Dendritic cell treated with granulocyte-macrophage colony-stimulating factor and Interleukin-4, amounts not matched to agents 40 ng/mL and 50 ng/mL, for 4 days (primary cell): ENCODE measurements around the gene CPNE7.

Experiments used
- H3K27ac Mint-ChIP-seq: one replicate; pipeline ENCODE4 v1.8.0; 2022; ENCODE audit warnings: mild to moderate bottlenecking, mixed read lengths
- H3K27me3 Mint-ChIP-seq: one replicate; pipeline ENCODE4 v1.8.0; 2022; ENCODE audit warnings: mild to moderate bottlenecking, mixed read lengths
- H3K36me3 Mint-ChIP-seq: one replicate; pipeline ENCODE4 v1.8.0; 2022; ENCODE audit warnings: low read depth, mixed read lengths
- H3K4me1 Mint-ChIP-seq: one replicate; pipeline ENCODE4 v1.8.0; 2022; ENCODE audit warnings: low read depth, mixed read lengths
- H3K4me3 Mint-ChIP-seq: one replicate; pipeline ENCODE4 v1.8.0; 2022; ENCODE audit warnings: mild to moderate bottlenecking, moderate library complexity, mixed read lengths
- H3K9me3 Mint-ChIP-seq: one replicate; pipeline ENCODE4 v1.8.0; 2022; ENCODE audit warnings: mixed read lengths
- intact Hi-C: fragments of 100-400 bp; cut with micrococcal nuclease; formaldehyde crosslinking; loops from one replicate; pipeline ENCODE4 v1.15.0; 2022

CPNE7 gene

GRCh38 chr16:89593841-89594240 lies 18.3 kb downstream of the CPNE7 start:
- Mint-ChIP-seq H3K27me3 (no peaks in the 10 kb centered on the region), H3K36me3 (no peaks in the 10 kb centered on the region), H3K27ac (no peak overlapping the region), H3K9me3 (no peaks in the 10 kb centered on the region), H3K4me3 (no peak overlapping the region), H3K4me1 (no peaks in the 10 kb centered on the region)
- intact Hi-C loops: no loop called here

- Mint-ChIP-seq H3K4me1 (no peaks in the 10 kb centered on the region), H3K27ac (no peak overlapping the region), H3K36me3 (no peaks in the 10 kb centered on the region), H3K27me3 (peaks cover 5% of the 10 kb centered on the region), H3K9me3 (no peaks in the 10 kb centered on the region), H3K4me3 (no peak overlapping the region)
- intact Hi-C loops: no loop called here
Measured at GRCh38 chr16:89595330-89596060, 19.9 kb downstream of the CPNE7 start.

GRCh38 chr16:89596061-89596689 lies 20.6 kb downstream of the CPNE7 start:
- intact Hi-C loops: no loop called here
- H3K4me3 Mint-ChIP-seq: no peak overlapping the region

GRCh38 chr16:89596957-89597649 lies 21.5 kb downstream of the CPNE7 start:
- H3K27ac Mint-ChIP-seq: no peak overlapping the region
- H3K4me3 Mint-ChIP-seq: no peak overlapping the region
- no peaks in the 10 kb centered on the region for H3K9me3 Mint-ChIP-seq
- H3K27me3 Mint-ChIP-seq: peaks cover 19% of the 10 kb centered on the region
- intact Hi-C loops: no loop called here
- peaks cover 4% of the 10 kb centered on the region for H3K4me1 Mint-ChIP-seq
- H3K36me3 Mint-ChIP-seq: no peaks in the 10 kb centered on the region

More at GRCh38 chr16:89596061-89596689, 20.6 kb downstream of the CPNE7 start:
- H3K9me3 Mint-ChIP-seq: no peaks in the 10 kb centered on the region
- no peaks in the 10 kb centered on the region for H3K36me3 Mint-ChIP-seq
- no peaks in the 10 kb centered on the region for H3K4me1 Mint-ChIP-seq
- H3K27me3 Mint-ChIP-seq: peaks cover 12% of the 10 kb centered on the region
- H3K27ac Mint-ChIP-seq: no peak overlapping the region

GRCh38 chr16:89598199-89598598 lies 22.6 kb downstream of the CPNE7 start:
- intact Hi-C loops: no loop called here
- Mint-ChIP-seq H3K4me1 (peaks cover 14% of the 10 kb centered on the region), H3K9me3 (no peaks in the 10 kb centered on the region), H3K36me3 (no peaks in the 10 kb centered on the region), H3K27ac (no peak overlapping the region), H3K4me3 (no peak overlapping the region), H3K27me3 (peaks cover 30% of the 10 kb centered on the region)

- Mint-ChIP-seq H3K27ac (no peak overlapping the region), H3K36me3 (no peaks in the 10 kb centered on the region), H3K4me3 (no peak overlapping the region), H3K27me3 (peaks cover 30% of the 10 kb centered on the region), H3K4me1 (peaks cover 14% of the 10 kb centered on the region), H3K9me3 (no peaks in the 10 kb centered on the region)
- intact Hi-C loops: no loop called here
Measured at GRCh38 chr16:89599451-89599858, 23.9 kb downstream of the CPNE7 start.

GRCh38 chr16:89599902-89600301 lies 24.3 kb downstream of the CPNE7 start:
- H3K9me3 Mint-ChIP-seq: no peaks in the 10 kb centered on the region

GRCh38 chr16:89600427-89600826 lies 24.9 kb downstream of the CPNE7 start:
- no peaks in the 10 kb centered on the region for H3K36me3 Mint-ChIP-seq
- intact Hi-C loops: no loop called here
- H3K4me1 Mint-ChIP-seq: peaks cover 14% of the 10 kb centered on the region
- no peak overlapping the region for H3K27ac Mint-ChIP-seq
- peaks cover 30% of the 10 kb centered on the region for H3K27me3 Mint-ChIP-seq
- H3K9me3 Mint-ChIP-seq: no peaks in the 10 kb centered on the region
- no peak overlapping the region for H3K4me3 Mint-ChIP-seq

More at GRCh38 chr16:89599902-89600301, 24.3 kb downstream of the CPNE7 start:
- peaks cover 30% of the 10 kb centered on the region for H3K27me3 Mint-ChIP-seq
- no peak overlapping the region for H3K4me3 Mint-ChIP-seq
- H3K27ac Mint-ChIP-seq: no peak overlapping the region
- H3K36me3 Mint-ChIP-seq: no peaks in the 10 kb centered on the region
- peaks cover 14% of the 10 kb centered on the region for H3K4me1 Mint-ChIP-seq
- intact Hi-C loops: no loop called here

GRCh38 chr16:89600956-89601355 lies 25.4 kb downstream of the CPNE7 start:
- no peak overlapping the region for H3K27ac Mint-ChIP-seq
- peaks cover 30% of the 10 kb centered on the region for H3K27me3 Mint-ChIP-seq
- H3K4me1 Mint-ChIP-seq: peaks cover 14% of the 10 kb centered on the region
- no peaks in the 10 kb centered on the region for H3K36me3 Mint-ChIP-seq
- H3K4me3 Mint-ChIP-seq: no peak overlapping the region
- intact Hi-C loops: no loop called here
- no peaks in the 10 kb centered on the region for H3K9me3 Mint-ChIP-seq

- Mint-ChIP-seq H3K36me3 (no peaks in the 10 kb centered on the region), H3K4me3 (no peak overlapping the region), H3K27ac (no peak overlapping the region), H3K27me3 (peaks cover 30% of the 10 kb centered on the region), H3K4me1 (peaks cover 14% of the 10 kb centered on the region), H3K9me3 (no peaks in the 10 kb centered on the region)
- intact Hi-C loops: no loop called here
Measured at GRCh38 chr16:89601906-89602272, 26.3 kb downstream of the CPNE7 start.

GRCh38 chr16:89602273-89602951 lies 26.9 kb downstream of the CPNE7 start:
- Mint-ChIP-seq H3K36me3 (no peaks in the 10 kb centered on the region), H3K4me3 (no peak overlapping the region), H3K9me3 (no peaks in the 10 kb centered on the region), H3K4me1 (peaks cover 14% of the 10 kb centered on the region), H3K27me3 (peaks cover 30% of the 10 kb centered on the region), H3K27ac (no peak overlapping the region)
- intact Hi-C loops: no loop called here

- H3K36me3 Mint-ChIP-seq: no peaks in the 10 kb centered on the region
Measured at GRCh38 chr16:89602952-89603590, 27.5 kb downstream of the CPNE7 start.

GRCh38 chr16:89604764-89605163 lies 29.2 kb downstream of the CPNE7 start:
- Mint-ChIP-seq H3K9me3 (no peaks in the 10 kb centered on the region), H3K4me1 (peaks cover 14% of the 10 kb centered on the region), H3K27ac (no peak overlapping the region), H3K4me3 (no peak overlapping the region), H3K36me3 (no peaks in the 10 kb centered on the region), H3K27me3 (peaks cover 30% of the 10 kb centered on the region)
- intact Hi-C loops: no loop called here

More at GRCh38 chr16:89602952-89603590, 27.5 kb downstream of the CPNE7 start:
- peaks cover 30% of the 10 kb centered on the region for H3K27me3 Mint-ChIP-seq
- no peaks in the 10 kb centered on the region for H3K9me3 Mint-ChIP-seq
- peaks cover 14% of the 10 kb centered on the region for H3K4me1 Mint-ChIP-seq
- no peak overlapping the region for H3K27ac Mint-ChIP-seq
- intact Hi-C loops: no loop called here
- H3K4me3 Mint-ChIP-seq: no peak overlapping the region
